MM.1S (cell line): ENCODE results near the gene RCOR1.

Source experiments
- DNase-seq: peaks from one replicate; pipeline ENCODE4 v3.0.0-alpha.2; 2015
- H2AFZ ChIP-seq: fragments of 300-600 bp; sonication (generic); 2 replicates; pipeline ENCODE4 v1.6.0; 2016; ENCODE audit warnings: antibody characterized with exemption, low read length
- H3F3A ChIP-seq: fragments of 300-600 bp; sonication (generic); 2 replicates; pipeline ENCODE4 v1.6.1; 2016; ENCODE audit warnings: mild to moderate bottlenecking, antibody characterized with exemption, low read length, moderate library complexity, mixed read lengths; ENCODE audit not compliant: insufficient read depth
- H3K27ac ChIP-seq: fragments of 300-600 bp; sonication (generic); 2 replicates; pipeline ENCODE4 v1.5.1; 2016; ENCODE audit warnings: mild to moderate bottlenecking, low read length
- H3K27me3 ChIP-seq: fragments of 300-600 bp; sonication (generic); replicated peaks from 2 replicates; pipeline ENCODE4 v1.6.0; 2016; ENCODE audit warnings: low read length; ENCODE audit not compliant: insufficient read depth
- H3K36me3 ChIP-seq: fragments of 300-600 bp; sonication (generic); replicated peaks from 2 replicates; pipeline ENCODE4 v1.6.1; 2016; ENCODE audit warnings: mild to moderate bottlenecking, low read length, mixed read lengths; ENCODE audit not compliant: insufficient read depth
- H3K4me1 ChIP-seq: fragments of 300-600 bp; sonication (generic); 2 replicates; pipeline ENCODE4 v1.6.1; 2016; ENCODE audit warnings: low read length, mixed read lengths
- H3K4me2 ChIP-seq: fragments of 300-600 bp; sonication (generic); 2 replicates; pipeline ENCODE4 v1.6.0; 2016; ENCODE audit warnings: low read depth, low read length
- H3K4me3 ChIP-seq: fragments of 300-600 bp; sonication (generic); 2 replicates; pipeline ENCODE4 v1.5.1; 2016; ENCODE audit warnings: low read length, mixed read lengths
- H3K79me2 ChIP-seq: fragments of 300-600 bp; sonication (generic); 2 replicates; pipeline ENCODE4 v1.6.1; 2016; ENCODE audit warnings: mixed run types, low read length, mixed read lengths
- H3K9ac ChIP-seq: fragments of 300-600 bp; sonication (generic); 2 replicates; pipeline ENCODE4 v1.6.1; 2016; ENCODE audit warnings: low read length, mixed read lengths
- H3K9me2 ChIP-seq: fragments of 300-600 bp; sonication (generic); replicated peaks from 2 replicates; pipeline ENCODE4 v1.6.1; 2016; ENCODE audit warnings: mild to moderate bottlenecking, low read length, mixed read lengths; ENCODE audit not compliant: insufficient read depth
- H3K9me3 ChIP-seq: fragments of 300-600 bp; sonication (generic); replicated peaks from 2 replicates; pipeline ENCODE4 v1.6.1; 2016; ENCODE audit warnings: mild to moderate bottlenecking, low read length, mixed read lengths; ENCODE audit not compliant: insufficient read depth
- H4K20me1 ChIP-seq: fragments of 300-600 bp; sonication (generic); 2 replicates; pipeline ENCODE4 v1.6.1; 2016; ENCODE audit warnings: mild to moderate bottlenecking, low read length, moderate library complexity, mixed read lengths; ENCODE audit not compliant: insufficient read depth
- CTCF ChIP-seq: fragments of 300-600 bp; sonication (generic); IDR thresholded peaks from 2 replicates; pipeline ENCODE4 v1.5.1; 2016; ENCODE audit warnings: antibody characterized with exemption, low read length, mixed read lengths
- EZH2 ChIP-seq: fragments of 300-600 bp; sonication (generic); optimal IDR thresholded peaks from 2 replicates; pipeline ENCODE3; 2017; ENCODE audit warnings: low read depth, mild to moderate bottlenecking, antibody characterized with exemption, low read length, mixed read lengths
- EZH2phosphoT487 ChIP-seq: fragments of 300-600 bp; sonication (generic); IDR thresholded peaks from 2 replicates; pipeline ENCODE4 v1.6.1; 2018; ENCODE audit warnings: antibody characterized with exemption, low read length

The RCOR1 gene

GRCh38 chr14:102770147-102771123 lies 178.0 kb downstream of the RCOR1 start:
- no peaks in the 10 kb centered on the region for H3K9me3 ChIP-seq
- no peak overlapping the region for H3K4me2 ChIP-seq
- H3K36me3 ChIP-seq, result no peaks in the 10 kb centered on the region
- TF ChIP-seq CTCF (no peak), EZH2phosphoT487 (no peak), EZH2 (no peak)
- no peaks in the 10 kb centered on the region for H3K9me2 ChIP-seq
- H3K9ac ChIP-seq, result no peak overlapping the region
- DNase-seq, result no peak
- no peak overlapping the region for H3K27ac ChIP-seq
- no peaks in the 10 kb centered on the region for H3K27me3 ChIP-seq
- H3F3A ChIP-seq, result no peaks in the 10 kb centered on the region
- H2AFZ ChIP-seq, result no peak overlapping the region
- H3K4me1 ChIP-seq, result 0 out of 2 replicates have a peak, but pooled peaks cover 4% of the 10 kb centered on the region
- no peaks in the 10 kb centered on the region for H4K20me1 ChIP-seq
- no peak overlapping the region for H3K4me3 ChIP-seq
- no peaks in the 10 kb centered on the region for H3K79me2 ChIP-seq

GRCh38 chr14:102771144-102771543 lies 178.7 kb downstream of the RCOR1 start:
- Histone ChIP-seq H3K9me2 (no peaks in the 10 kb centered on the region), H3K36me3 (no peaks in the 10 kb centered on the region), H3K9ac (no peak overlapping the region), H3K27ac (no peak overlapping the region), H4K20me1 (no peaks in the 10 kb centered on the region), H3K79me2 (no peaks in the 10 kb centered on the region), H3K4me3 (no peak overlapping the region), H3K27me3 (no peaks in the 10 kb centered on the region), H3K4me2 (no peak overlapping the region), H2AFZ (no peak overlapping the region), H3F3A (no peaks in the 10 kb centered on the region), H3K9me3 (no peaks in the 10 kb centered on the region), H3K4me1 (0 out of 2 replicates have a peak, but pooled peaks cover 4% of the 10 kb centered on the region)
- no peak for TF ChIP-seq CTCF
- no peak for TF ChIP-seq EZH2phosphoT487
- no peak for TF ChIP-seq EZH2
- DNase-seq, result no peak

GRCh38 chr14:102772781-102773570 lies 180.5 kb downstream of the RCOR1 start:
- no peaks in the 10 kb centered on the region for H4K20me1 ChIP-seq
- no peaks in the 10 kb centered on the region for H3K27me3 ChIP-seq
- H3K4me2 ChIP-seq, result no peak overlapping the region
- H3K36me3 ChIP-seq, result no peaks in the 10 kb centered on the region
- no peaks in the 10 kb centered on the region for H3F3A ChIP-seq
- H3K9ac ChIP-seq, result no peak overlapping the region
- no peak for TF ChIP-seq EZH2phosphoT487
- TF ChIP-seq CTCF, result peak; percentile 10; the same call in 1 of the 2 replicates
- 0 out of 2 replicates have a peak, but pooled peaks cover 4% of the 10 kb centered on the region for H3K4me1 ChIP-seq
- no peak for DNase-seq
- H3K9me2 ChIP-seq, result no peaks in the 10 kb centered on the region
- H3K4me3 ChIP-seq, result no peak overlapping the region
- H2AFZ ChIP-seq, result no peak overlapping the region
- no peaks in the 10 kb centered on the region for H3K79me2 ChIP-seq
- H3K9me3 ChIP-seq, result no peaks in the 10 kb centered on the region
- no peak overlapping the region for H3K27ac ChIP-seq
